Suprapubic skin (tissue), 4 donors: ENCODE data around the gene NAE1. TPM values are rescaled to one million over a fixed set of nuclear protein-coding genes. Genes with fewer than 3 reads are reported as not detected.

Experiments used
- DNase-seq, 2 donors: peaks; one replicate each; pipeline ENCODE4 v3.0.0-alpha.2; 2019; ENCODE audit warnings: low spot score in 2 of 2
- H3K27ac ChIP-seq: fragments of 200-600 bp; sonication (generic); one replicate; pipeline ENCODE4 v1.5.1; 2019
- H3K27me3 ChIP-seq: fragments of 200-600 bp; sonication (generic); one replicate; pipeline ENCODE4 v1.5.1; 2019
- H3K36me3 ChIP-seq: fragments of 200-600 bp; sonication (generic); one replicate; pipeline ENCODE4 v1.5.1; 2019
- H3K4me1 ChIP-seq: fragments of 200-600 bp; sonication (generic); one replicate; pipeline ENCODE4 v1.5.1; 2019
- H3K4me3 ChIP-seq: fragments of 200-600 bp; sonication (generic); one replicate; pipeline ENCODE4 v1.5.1; 2019; ENCODE audit warnings: mild to moderate bottlenecking
- H3K9me3 ChIP-seq: fragments of 200-600 bp; sonication (generic); one replicate; pipeline ENCODE4 v1.5.1; 2019
- CTCF ChIP-seq, 2 donors: fragments of 200-600 bp in 1 of 2; fragments of 450-650 bp in 1 of 2; sonication (generic) in 1 of 2; IDR thresholded peaks; one replicate each; pipeline ENCODE4 v1.5.1; 2016 to 2019; ENCODE audit warnings: antibody characterized with exemption in 2 of 2, mild to moderate bottlenecking in 1 of 2, moderate library complexity in 1 of 2
- EP300 ChIP-seq: sonication (generic); formaldehyde crosslinking; IDR thresholded peaks from one replicate; pipeline ENCODE4 v1.6.1; 2017; ENCODE audit warnings: antibody characterized with exemption
- POLR2A ChIP-seq, 2 donors: fragments of 450-650 bp; IDR thresholded peaks; one replicate each; pipeline ENCODE4 v1.6.1; 2017; ENCODE audit warnings: antibody characterized with exemption in 2 of 2, mild to moderate bottlenecking in 2 of 2, moderate library complexity in 2 of 2
- POLR2AphosphoS5 ChIP-seq, 3 donors: sonication (generic); formaldehyde crosslinking; IDR thresholded peaks; one replicate each; pipeline ENCODE4 v1.6.1; 2017; ENCODE audit warnings: antibody characterized with exemption in 3 of 3
- WGBS: methylation state at CpG from one replicate; pipeline ENCODE4 v1.1.5; 2018; 5-methylcytosine and 5-hydroxymethylcytosine counted together
- total RNA-seq, 4 donors: library from RNA; depleted of rRNA; stranded (reverse); fragments of >200 nt; gene quantifications; one replicate each; pipeline ENCODE4 v1.1.0, GENCODE V29; 2016

NAE1 gene
- total RNA-seq, 4 donors from 2014 or later: 36.2 to 57.5 (median 45.0) TPM

GRCh38 chr16:66758086-66758485 lies 72.7 kb downstream of the NAE1 start:
- Histone ChIP-seq H3K27ac (no peak overlapping the region), H3K36me3 (no peaks in the 10 kb centered on the region), H3K4me3 (no peak overlapping the region), H3K4me1 (no peaks in the 10 kb centered on the region), H3K9me3 (no peaks in the 10 kb centered on the region), H3K27me3 (no peaks in the 10 kb centered on the region)
- no peak for DNase-seq
- TF ChIP-seq POLR2A (IDR thresholded peaks at IDR 0.05) (no peak), CTCF (IDR thresholded peaks at IDR 0.05) (no peak), EP300 (no peak), POLR2AphosphoS5 (IDR thresholded peaks at IDR 0.05) (no peak)

DNA sequence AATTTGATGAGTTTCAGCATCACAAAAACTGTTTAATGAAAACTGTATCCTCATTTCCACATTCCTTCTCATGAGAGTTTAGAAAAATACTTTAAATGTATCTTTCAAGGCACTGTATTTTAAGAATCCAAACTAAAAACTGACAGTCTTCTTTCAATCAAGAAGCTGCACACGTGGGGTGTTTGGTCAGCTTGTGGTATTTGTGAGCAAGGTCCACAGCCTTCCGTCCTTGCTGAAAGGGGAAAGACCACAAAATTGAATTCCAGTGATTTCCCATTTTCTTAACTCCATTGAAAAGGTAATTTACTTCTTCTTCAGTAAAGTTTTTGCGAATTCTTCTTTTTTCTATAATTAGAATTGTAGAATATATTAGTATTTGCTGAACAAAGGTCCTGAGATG lies 76.0 kb downstream of the NAE1 start:
- 73% methylated on average over 3 of the region's 3 CpGs for WGBS
- H3K27me3 ChIP-seq: no peaks in the 10 kb centered on the region
- no peak for TF ChIP-seq POLR2AphosphoS5 (IDR thresholded peaks at IDR 0.05)
- TF ChIP-seq POLR2A (IDR thresholded peaks at IDR 0.05): no peak
- TF ChIP-seq CTCF (IDR thresholded peaks at IDR 0.05): no peak
- TF ChIP-seq EP300: no peak

GRCh38 chr16:66754211-66754610 lies 76.6 kb downstream of the NAE1 start:
- Histone ChIP-seq H3K27me3 (no peaks in the 10 kb centered on the region), H3K4me1 (peaks cover 23% of the 10 kb centered on the region), H3K27ac (no peak overlapping the region), H3K9me3 (no peaks in the 10 kb centered on the region), H3K36me3 (peaks cover under 1% of the 10 kb centered on the region), H3K4me3 (no peak overlapping the region)
- TF ChIP-seq POLR2AphosphoS5 (IDR thresholded peaks at IDR 0.05): no peak
- TF ChIP-seq POLR2A (IDR thresholded peaks at IDR 0.05): no peak
- whole genome bisulfite sequencing: 88% methylated on average over 2 of the region's 2 CpGs
- no peak for DNase-seq

More for the DNA sequence above, 76.0 kb downstream of the NAE1 start:
- no peak overlapping the region for H3K27ac ChIP-seq
- H3K4me1 ChIP-seq: peaks cover 17% of the 10 kb centered on the region
- no peak for DNase-seq
- no peaks in the 10 kb centered on the region for H3K9me3 ChIP-seq
- H3K4me3 ChIP-seq: no peak overlapping the region
- no peaks in the 10 kb centered on the region for H3K36me3 ChIP-seq

- 97% methylated on average over 2 of the region's 2 CpGs for WGBS
- no peak overlapping the region for H3K4me3 ChIP-seq
- H3K27me3 ChIP-seq: no peaks in the 10 kb centered on the region
- DNase-seq: no peak
- peaks cover 13% of the 10 kb centered on the region for H3K36me3 ChIP-seq
- H3K9me3 ChIP-seq: no peaks in the 10 kb centered on the region
- H3K4me1 ChIP-seq: peaks cover 31% of the 10 kb centered on the region
- TF ChIP-seq POLR2A (IDR thresholded peaks at IDR 0.05) (no peak), EP300 (no peak), POLR2AphosphoS5 (IDR thresholded peaks at IDR 0.05) (no peak)
- no peak overlapping the region for H3K27ac ChIP-seq
Observed at GRCh38 chr16:66752958-66753357, 77.8 kb downstream of the NAE1 start.

Other genes with a start within 250 kb of the NAE1 start
- 10 to 100 TPM in 2 of 4 donors, 1 to 10 TPM in 2; 6.5 to 15.5 (median 9.2) TPM for gene CMTM3, start 226.3 kb downstream of the NAE1 start, total RNA-seq
- gene CMTM4, start 134.2 kb downstream of the NAE1 start, total RNA-seq: 10 to 100 TPM; 24.0 to 55.1 (median 36.4) TPM
- 100 to 1,000 TPM; 102 to 212 (median 137) TPM for gene DYNC1LI2, start 79.4 kb downstream of the NAE1 start, total RNA-seq
- not detected for gene TERB1, start 29.4 kb downstream of the NAE1 start, total RNA-seq
- not detected for gene CA7, start 13.4 kb upstream of the NAE1 start, total RNA-seq
- 1 to 10 TPM; 5.0 to 8.3 (median 6.6) TPM for gene PDP2, start 49.5 kb upstream of the NAE1 start, total RNA-seq
- gene CDH16, start 87.9 kb upstream of the NAE1 start, total RNA-seq: under 1 TPM in 1 of 4 donors, not detected in 3; 0.45 TPM
- gene RRAD, start 94.6 kb upstream of the NAE1 start, total RNA-seq: 10 to 100 TPM in 1 of 4 donors, 1 to 10 TPM in 3; 1.5 to 12.1 (median 4.6) TPM
- 10 to 100 TPM; 34.4 to 69.0 (median 45.0) TPM for gene CIAO2B, start 103.4 kb upstream of the NAE1 start, total RNA-seq
- gene CES2, start 104.5 kb upstream of the NAE1 start, total RNA-seq: 10 to 100 TPM; 33.6 to 56.0 (median 42.3) TPM
- 1 to 10 TPM in 3 of 4 donors, not detected in 1; 1.4 to 2.2 (median 1.5) TPM for gene CES3, start 130.3 kb upstream of the NAE1 start, total RNA-seq
- gene CES4A, start 157.6 kb upstream of the NAE1 start, total RNA-seq: 100 to 1,000 TPM in 2 of 4 donors, 10 to 100 TPM in 2; 47.2 to 148 (median 99.9) TPM
- 10 to 100 TPM; 28.2 to 68.3 (median 46.6) TPM for gene CBFB, start 198.2 kb upstream of the NAE1 start, total RNA-seq